Heart right ventricle (tissue), 16 donors: Measurements from ENCODE around the gene DUSP22. TPM values are rescaled to one million over a fixed set of nuclear protein-coding genes. Genes with fewer than 3 reads are reported as not detected.

Experiments
- ATAC-seq, 8 donors: fragments of 200-7000 bp; cut with Tn5 transposase; one replicate each; pipeline ENCODE4 v1.9.1; 2020; ENCODE audit warnings: mild to moderate bottlenecking in 8 of 8, moderate library complexity in 8 of 8, moderate number of reproducible peaks in 1 of 8
- DNase-seq, 2 donors: peaks; one replicate each; pipeline ENCODE4 v3.0.0-alpha.2; 2020
- H3K27ac ChIP-seq, 10 donors: fragments of 200-600 bp; sonication (generic) in 2 of 10; one replicate each; pipeline versions ENCODE4 v1.5.0 to v1.8.0; 2020 to 2022; ENCODE audit warnings: mild to moderate bottlenecking in 3 of 10
- H3K27me3 ChIP-seq, 7 donors: fragments of 200-600 bp; one replicate each; pipeline ENCODE4 v1.8.0; 2021 to 2022; ENCODE audit warnings: mild to moderate bottlenecking in 2 of 7
- H3K36me3 ChIP-seq, 9 donors: fragments of 200-600 bp; sonication (generic) in 1 of 9; one replicate each; pipeline versions ENCODE4 v1.5.0 to v1.8.0; 2020 to 2022; ENCODE audit warnings: mild to moderate bottlenecking in 2 of 9
- H3K4me1 ChIP-seq, 9 donors: fragments of 200-600 bp; sonication (generic) in 1 of 9; one replicate each; pipeline versions ENCODE4 v1.5.0 to v1.8.0; 2020 to 2022; ENCODE audit warnings: mild to moderate bottlenecking in 4 of 9
- H3K4me3 ChIP-seq, 10 donors: fragments of 200-600 bp; sonication (generic) in 2 of 10; one replicate each; pipeline versions ENCODE4 v1.5.0 to v1.8.0; 2020 to 2022; ENCODE audit warnings: mild to moderate bottlenecking in 7 of 10, moderate library complexity in 2 of 10
- H3K9me3 ChIP-seq, 11 donors: fragments of 200-600 bp in 10 of 11; sonication (generic) in 2 of 11; one replicate each; pipeline versions ENCODE4 v1.5.0 to v1.8.0; 2013 to 2022; ENCODE audit warnings: mild to moderate bottlenecking in 2 of 11, control low read depth in 1 of 11, moderate library complexity in 1 of 11
- CTCF ChIP-seq, 9 donors: fragments of 200-600 bp; sonication (generic) in 2 of 9; IDR thresholded peaks; one replicate each; pipeline versions ENCODE4 v1.5.0 to v1.8.0; 2021 to 2022; ENCODE audit warnings: antibody characterized with exemption in 9 of 9, mild to moderate bottlenecking in 5 of 9, moderate library complexity in 1 of 9
- WGBS, 2 donors: extraction: QIAGEN DNeasy Blood & Tissue Kit; methylation state at CpG; one replicate each; pipeline ENCODE4 v1.1.7; 2013; ENCODE audit warnings: inconsistent platforms in 1 of 2; 5-methylcytosine and 5-hydroxymethylcytosine counted together
- intact Hi-C, 10 donors: fragments of 100-400 bp; cut with DNase I; formaldehyde crosslinking; loops; one replicate each; pipeline versions ENCODE4 v1.11.1 to v1.14.2; 2022
- polyA plus RNA-seq, 2 donors: library from polyadenylated mRNA; stranded (reverse); fragments of 200-250 nt; gene quantifications; one replicate each; pipeline ENCODE4 v1.2.3, GENCODE V29; 2013
- total RNA-seq, 10 donors: library from RNA; stranded (reverse); fragmentation: NEBNext Ultra II Directional in 3 of 10; extraction: Animal tissue kit (Norgen Biotek cat#: 25700) in 3 of 10; gene quantifications; one replicate each; pipeline versions ENCODE4 v1.2.1 to v1.2.4, GENCODE V29; 2021 to 2023
- donor health status: Arrhythmogenic right ventricular cardiomyopathy.
- donor health status: ischemic (EF 13 %, LVEDD 7.1; RV severe dilation, severe dysfunction).
- donor health status: healthy with polysubstance abuse.
- donor health status: DM: no; HTN: yes; CAD: no.
- donor health status: DM: no; HTN: no; CAD: no.
- donor health status: ischemic (EF 25% LVEDD 6.9; RV normal size, moderate dysfunction).
- donor health status: ischemic (EF 25% LVEDD 5.7; RV mildly dilated, moderate dysfunction).
- donor health status: healthy.
- donor health status: DM: yes; HTN: yes; CAD: no.
- donor health status: Ischemic cardiomyopathy.
- donor health status: ischemic (EF 35%, LVEDD 5.7; RV mildly dilated, moderate dysfunction).
- donor health status: nonischemic (EF 11% LVEDD 7.7; RV severe dilation, severe dysfunction).
- donor health status: DM: yes; HTN: yes; CAD: no.
- donor health status: PGD.
- donor health status: ischemic (EF 29% LVEDD 5.4; RV normal size, mild dysfunction).
- donor health status: nonischemic (EF 23%, LVEDD 6.1; RV moderate dilation, normal function).

The DUSP22 gene
- total and polyA plus RNA-seq, 12 donors = 32.0 to 70.4 (median 51.9) TPM

- ATAC-seq (no peak), DNase-seq (no peak)
- WGBS, 2 donors = 64 to 66% methylated on average over 10 of the region's 10 CpGs
- intact Hi-C loops = no loop called here
- no peak for TF ChIP-seq CTCF (IDR thresholded peaks at IDR 0.05)
- H3K4me3 ChIP-seq = no peak overlapping the region
- no peaks in the 10 kb centered on the region for H3K36me3 ChIP-seq
- H3K4me1 ChIP-seq = peaks cover 0 to 33% (median 5%) of the 10 kb centered on the region in 9 donors
- no peaks in the 10 kb centered on the region for H3K9me3 ChIP-seq
- no peak overlapping the region for H3K27ac ChIP-seq
- H3K27me3 ChIP-seq = peaks cover 0 to 23% (median 10%) of the 10 kb centered on the region in 7 donors
These were observed 5.4 kb upstream of the DUSP22 start for GRCh38 chr6:286681-287488.

- WGBS, 2 donors = 78 to 79% methylated on average over 3 of the region's 3 CpGs
- ATAC-seq (no peak), DNase-seq (no peak)
- Histone ChIP-seq H3K27ac (no peak overlapping the region), H3K36me3 (no peaks in the 10 kb centered on the region), H3K9me3 (no peaks in the 10 kb centered on the region), H3K27me3 (peaks cover 0 to 23% (median 9%) of the 10 kb centered on the region in 7 donors), H3K4me3 (no peak overlapping the region), H3K4me1 (peaks cover 0 to 33% (median 5%) of the 10 kb centered on the region in 9 donors)
- TF ChIP-seq CTCF (IDR thresholded peaks at IDR 0.05) = no peak
- intact Hi-C loops = no loop called here
These were observed 4.8 kb upstream of the DUSP22 start for GRCh38 chr6:287489-287860.

GRCh38 chr6:288866-289265, 3.4 kb upstream of the DUSP22 start:
- DNase-seq = no peak
- 81 to 82% methylated on average over 3 of the region's 3 CpGs for WGBS, 2 donors
- H3K4me1 ChIP-seq = peaks cover 0 to 44% (median 7%) of the 10 kb centered on the region in 9 donors
- H3K9me3 ChIP-seq = no peaks in the 10 kb centered on the region
- no peak overlapping the region for H3K27ac ChIP-seq
- TF ChIP-seq CTCF (IDR thresholded peaks at IDR 0.05) = no peak
- ATAC-seq = no peak
- H3K36me3 ChIP-seq = no peaks in the 10 kb centered on the region
- intact Hi-C loops = no loop called here
- H3K27me3 ChIP-seq = peaks cover 0 to 10% (median 2%) of the 10 kb centered on the region in 7 donors
- H3K4me3 ChIP-seq = no peak overlapping the region

GRCh38 chr6:290111-290922, 2.0 kb upstream of the DUSP22 start:
- Histone ChIP-seq H3K4me1 (peaks cover 0 to 59% (median 12%) of the 10 kb centered on the region in 9 donors), H3K27ac (no peak overlapping the region), H3K36me3 (no peaks in the 10 kb centered on the region), H3K27me3 (peaks cover 0 to under 1% (median 0%) of the 10 kb centered on the region in 7 donors), H3K4me3 (no peak overlapping the region), H3K9me3 (no peaks in the 10 kb centered on the region)
- no peak for ATAC-seq
- no peak for DNase-seq
- no peak for TF ChIP-seq CTCF (IDR thresholded peaks at IDR 0.05)
- intact Hi-C loops = loop anchor here in 2 of 10 donors (5.0 kb wide), 2 partner anchors 47 to 93 kb away; no protein-coding TSS in a partner anchor
- 78 to 80% methylated on average over 9 of the region's 9 CpGs for WGBS, 2 donors
